GM23248 (cell line): ENCODE measurements around the gene GJB1. TPM values are rescaled to one million over a fixed set of nuclear protein-coding genes. Genes with fewer than 3 reads are reported as not detected.

Source experiments
- DNase-seq: peaks from one replicate; pipeline ENCODE4 v3.0.0-alpha.2; 2015
- H2AFZ ChIP-seq: fragments of 200-600 bp; sonication (generic); 2 replicates; pipeline ENCODE4 v1.6.1; 2016; ENCODE audit warnings: antibody characterized with exemption
- H3F3A ChIP-seq: fragments of 200-600 bp; sonication (generic); 2 replicates; pipeline ENCODE4 v1.6.1; 2016; ENCODE audit warnings: mild to moderate bottlenecking, antibody characterized with exemption, mixed run types; ENCODE audit not compliant: insufficient read depth
- H3K27ac ChIP-seq: fragments of 200-600 bp; sonication (generic); 2 replicates; pipeline ENCODE4 v1.5.1; 2016; ENCODE audit warnings: mild to moderate bottlenecking
- H3K27me3 ChIP-seq: fragments of 200-600 bp; sonication (generic); replicated peaks from 2 replicates; pipeline ENCODE4 v1.6.1; 2016; ENCODE audit warnings: mild to moderate bottlenecking; ENCODE audit not compliant: insufficient read depth
- H3K36me3 ChIP-seq: fragments of 200-600 bp; sonication (generic); 2 replicates; pipeline ENCODE4 v1.6.1; 2016; ENCODE audit warnings: low read depth, mild to moderate bottlenecking
- H3K4me1 ChIP-seq: fragments of 200-600 bp; sonication (generic); 2 replicates; pipeline ENCODE4 v1.6.1; 2016; ENCODE audit warnings: mild to moderate bottlenecking; ENCODE audit not compliant: insufficient read depth
- H3K4me2 ChIP-seq: fragments of 200-600 bp; sonication (generic); one replicate; pipeline ENCODE4 v1.6.1; 2016; ENCODE audit warnings: mild to moderate bottlenecking; ENCODE audit not compliant: unreplicated experiment
- H3K4me3 ChIP-seq: fragments of 200-600 bp; sonication (generic); 2 replicates; pipeline ENCODE4 v1.5.1; 2016; ENCODE audit warnings: mild to moderate bottlenecking
- H3K79me2 ChIP-seq: fragments of 200-600 bp; sonication (generic); 2 replicates; pipeline ENCODE4 v1.6.1; 2016; ENCODE audit warnings: mild to moderate bottlenecking; ENCODE audit not compliant: insufficient read depth
- H3K9ac ChIP-seq: fragments of 200-600 bp; sonication (generic); 2 replicates; pipeline ENCODE4 v1.6.1; 2016; ENCODE audit warnings: mild to moderate bottlenecking
- H3K9me2 ChIP-seq: fragments of 200-600 bp; sonication (generic); 2 replicates; pipeline ENCODE4 v1.6.1; 2016; ENCODE audit warnings: mixed run types, mild to moderate bottlenecking, moderate library complexity; ENCODE audit not compliant: insufficient read depth
- H3K9me3 ChIP-seq: fragments of 200-600 bp; sonication (generic); one replicate; pipeline ENCODE4 v1.6.1; 2017; ENCODE audit warnings: low read depth
- H4K20me1 ChIP-seq: fragments of 200-600 bp; sonication (generic); 2 replicates; pipeline ENCODE4 v1.6.0; 2016; ENCODE audit not compliant: insufficient read depth
- EZH2 ChIP-seq: fragments of 200-600 bp; sonication (generic); IDR thresholded peaks from 2 replicates; pipeline ENCODE4 v1.6.1; 2018; ENCODE audit warnings: antibody characterized with exemption, mild to moderate bottlenecking; ENCODE audit not compliant: insufficient read depth, poor library complexity, severe bottlenecking
- EZH2phosphoT487 ChIP-seq: fragments of 200-600 bp; sonication (generic); IDR thresholded peaks from 2 replicates; pipeline ENCODE4 v1.6.1; 2018; ENCODE audit warnings: antibody characterized with exemption, moderate library complexity, mild to moderate bottlenecking, low read depth; ENCODE audit not compliant: insufficient read depth
- WGBS, 2 experiments: methylation state at CpG; one replicate each; pipeline ENCODE4 v1.1.6; 2015 to 2017; ENCODE audit warnings: low lambda C conversion rate in 2 of 2, low coverage in 1 of 2; ENCODE audit errors: missing lambda C conversion rate in 2 of 2; 5-methylcytosine and 5-hydroxymethylcytosine counted together
- in situ Hi-C: fragments of 300-500 bp; cut with MboI; formaldehyde crosslinking; loops from 2 replicates; pipeline ENCODE4 v1.15.0; 2020
- polyA plus RNA-seq: library from polyadenylated mRNA; unstranded; fragments of >200 nt; fragmentation: Nextera tagmentation; extraction: Ambion mirVana; gene quantifications from 2 replicates; pipeline ENCODE4 v1.2.1, GENCODE V29; 2016
- total RNA-seq: library from RNA; depleted of rRNA; stranded (reverse); fragments of >200 nt; shearing (Covaris generic); gene quantifications from 2 replicates; pipeline ENCODE4 v1.2.3, GENCODE V29; 2014

Gene GJB1
- total and polyA plus RNA-seq, 2 experiments from 2014 or later, result not detected

DNA sequence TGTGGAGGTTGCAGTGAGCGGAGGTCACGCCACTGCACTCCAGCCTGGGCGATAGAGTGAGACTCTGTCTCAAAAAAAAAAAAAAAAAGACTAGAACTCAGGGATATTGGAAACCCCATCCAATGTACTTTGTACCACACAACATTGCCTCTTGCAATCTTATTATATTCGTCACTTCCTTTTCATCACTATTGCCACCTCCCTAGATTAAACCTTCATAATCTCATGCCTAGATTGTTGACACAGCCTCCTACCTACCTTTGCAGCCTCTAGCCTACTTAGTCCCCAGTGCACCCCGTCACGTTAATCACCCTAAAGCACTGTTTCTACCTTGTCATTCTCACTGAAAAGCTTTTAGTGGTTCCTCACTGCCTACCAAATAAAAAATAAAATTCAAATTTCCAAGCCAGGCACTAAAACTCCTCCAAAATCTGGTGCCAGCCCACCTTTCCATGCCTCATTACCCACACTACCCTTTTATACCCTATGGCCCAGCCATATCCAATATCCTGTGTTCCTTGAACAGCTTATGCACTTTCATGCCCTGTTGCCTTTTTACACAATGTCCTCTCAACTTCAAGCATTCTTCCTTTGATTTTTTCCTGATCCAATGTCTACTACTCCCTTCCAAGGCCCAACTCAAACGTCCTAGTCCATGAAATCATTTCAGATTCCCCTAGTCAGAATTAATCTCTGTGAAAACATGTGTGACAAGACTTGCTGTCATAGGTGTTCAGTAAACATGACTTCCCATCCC lies 23.6 kb upstream of the GJB1 start:
- Histone ChIP-seq H3K9me2 (no peaks in the 10 kb centered on the region), H3K4me1 (no peaks in the 10 kb centered on the region), H3F3A (no peaks in the 10 kb centered on the region), H3K27me3 (no peaks in the 10 kb centered on the region), H4K20me1 (no peaks in the 10 kb centered on the region), H3K9ac (no peak overlapping the region), H2AFZ (no peak overlapping the region), H3K9me3 (no peaks in the 10 kb centered on the region), H3K27ac (no peak overlapping the region), H3K4me3 (no peak overlapping the region), H3K4me2 (no peak overlapping the region), H3K36me3 (no peaks in the 10 kb centered on the region), H3K79me2 (no peaks in the 10 kb centered on the region)
- TF ChIP-seq EZH2, result no peak
- in situ Hi-C loops, result loop anchor here (25.0 kb wide), 1 partner anchor 437 kb away; no protein-coding TSS in a partner anchor
- DNase-seq, result no peak
- 34 to 66% methylated on average over 4 to 7 of the region's 7 CpGs for WGBS, 2 experiments

DNA sequence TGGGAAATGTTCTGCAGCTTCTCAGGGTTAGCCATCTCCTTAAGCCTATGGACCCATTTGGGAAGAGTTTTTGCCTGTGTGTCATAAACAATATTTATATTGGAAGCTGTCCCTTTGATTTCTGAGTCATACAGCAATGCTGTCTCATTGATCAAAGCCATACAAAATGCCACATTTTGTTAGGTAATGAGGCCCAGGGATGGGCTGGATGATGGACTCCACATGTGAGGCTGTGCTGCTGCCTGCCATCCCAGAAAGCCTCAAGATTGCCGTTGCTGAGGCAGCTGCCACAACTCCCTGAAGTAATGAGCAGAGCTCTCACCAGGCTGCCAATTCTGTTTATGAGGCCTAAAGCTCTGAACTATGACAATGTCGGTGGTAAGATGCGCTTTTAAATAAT lies 12.2 kb upstream of the GJB1 start:
- Histone ChIP-seq H3K4me3 (no peak overlapping the region), H3K79me2 (no peaks in the 10 kb centered on the region), H3K9me2 (no peaks in the 10 kb centered on the region), H3K4me2 (no peak overlapping the region), H3F3A (no peaks in the 10 kb centered on the region), H3K27me3 (no peaks in the 10 kb centered on the region), H3K9me3 (no peaks in the 10 kb centered on the region), H3K9ac (no peak overlapping the region), H3K27ac (no peak overlapping the region), H2AFZ (no peak overlapping the region), H3K4me1 (no peaks in the 10 kb centered on the region), H3K36me3 (no peaks in the 10 kb centered on the region), H4K20me1 (no peaks in the 10 kb centered on the region)
- in situ Hi-C loops, result no loop called here
- 0 to 3% methylated on average over 2 to 3 of the region's 3 CpGs for WGBS, 2 experiments
- TF ChIP-seq EZH2phosphoT487 (no peak), EZH2 (no peak)
- peak; percentile 50 for DNase-seq

DNA sequence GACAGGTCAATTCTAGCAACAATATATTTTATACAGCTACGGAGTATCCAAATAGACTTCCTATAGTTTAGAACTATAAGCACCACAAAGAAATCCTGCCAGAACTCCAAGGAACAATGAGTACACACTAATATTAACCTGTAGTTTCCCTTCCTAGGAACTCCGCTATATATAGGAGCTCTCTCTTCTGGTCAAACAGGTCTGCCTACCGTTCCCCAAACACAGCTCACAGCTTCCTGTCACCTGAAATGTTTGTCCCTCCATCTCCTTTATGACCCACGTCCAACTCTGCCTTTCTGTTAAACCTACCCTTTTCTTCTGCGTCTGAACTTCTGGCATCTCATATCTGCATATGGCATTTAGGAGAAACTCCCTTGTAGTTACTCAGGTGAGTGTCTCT lies 10.5 kb upstream of the GJB1 start:
- Histone ChIP-seq H3K36me3 (no peaks in the 10 kb centered on the region), H3K27ac (no peak overlapping the region), H3F3A (no peaks in the 10 kb centered on the region), H3K27me3 (no peaks in the 10 kb centered on the region), H3K4me2 (no peak overlapping the region), H3K79me2 (no peaks in the 10 kb centered on the region), H3K4me1 (no peaks in the 10 kb centered on the region), H3K4me3 (no peak overlapping the region), H3K9me2 (no peaks in the 10 kb centered on the region), H2AFZ (no peak overlapping the region), H3K9ac (no peak overlapping the region), H3K9me3 (no peaks in the 10 kb centered on the region), H4K20me1 (no peaks in the 10 kb centered on the region)
- TF ChIP-seq EZH2phosphoT487 (no peak), EZH2 (no peak)
- WGBS, 2 experiments, result 75 to 85% methylated on average over 5 of the region's 5 CpGs
- in situ Hi-C loops, result no loop called here
- no peak for DNase-seq

DNA sequence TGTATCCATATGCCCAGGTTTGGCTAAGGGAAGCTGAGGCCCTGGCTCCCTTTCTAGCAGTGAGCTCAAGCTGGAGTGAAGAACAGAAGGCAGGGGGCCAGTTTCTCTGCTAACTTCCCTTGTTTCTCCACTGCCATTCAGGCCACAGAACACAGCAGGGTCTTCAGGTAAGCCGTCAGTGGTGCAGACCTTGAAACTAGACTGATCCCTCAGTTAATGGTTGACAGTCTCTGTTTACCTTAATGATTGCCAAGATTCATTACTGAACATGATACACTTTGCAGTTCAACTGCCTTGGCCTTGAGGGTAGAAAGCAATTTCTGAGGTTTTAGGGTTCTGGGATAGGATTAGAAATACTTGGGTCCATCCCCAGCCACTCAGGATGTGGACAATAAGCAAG lies 8.9 kb upstream of the GJB1 start:
- Histone ChIP-seq H3K36me3 (no peaks in the 10 kb centered on the region), H3K27me3 (no peaks in the 10 kb centered on the region), H3K9ac (no peak overlapping the region), H2AFZ (no peak overlapping the region), H3K79me2 (no peaks in the 10 kb centered on the region), H3K4me1 (no peaks in the 10 kb centered on the region), H3F3A (no peaks in the 10 kb centered on the region), H3K27ac (no peak overlapping the region), H3K4me2 (no peak overlapping the region), H3K9me2 (no peaks in the 10 kb centered on the region), H3K9me3 (no peaks in the 10 kb centered on the region), H4K20me1 (no peaks in the 10 kb centered on the region), H3K4me3 (no peak overlapping the region)
- in situ Hi-C loops, result no loop called here
- no peak for TF ChIP-seq EZH2phosphoT487
- TF ChIP-seq EZH2, result no peak
- no peak for DNase-seq
- 56 to 100% methylated on average over 1 of the region's 1 CpG for WGBS, 2 experiments
